ENCODE data around the gene DDX25. TPM values are rescaled to one million over a fixed set of nuclear protein-coding genes. Genes with fewer than 3 reads are reported as not detected.

The DDX25 gene
- total RNA-seq, 4 donors from 2014 or later = not detected

DNA sequence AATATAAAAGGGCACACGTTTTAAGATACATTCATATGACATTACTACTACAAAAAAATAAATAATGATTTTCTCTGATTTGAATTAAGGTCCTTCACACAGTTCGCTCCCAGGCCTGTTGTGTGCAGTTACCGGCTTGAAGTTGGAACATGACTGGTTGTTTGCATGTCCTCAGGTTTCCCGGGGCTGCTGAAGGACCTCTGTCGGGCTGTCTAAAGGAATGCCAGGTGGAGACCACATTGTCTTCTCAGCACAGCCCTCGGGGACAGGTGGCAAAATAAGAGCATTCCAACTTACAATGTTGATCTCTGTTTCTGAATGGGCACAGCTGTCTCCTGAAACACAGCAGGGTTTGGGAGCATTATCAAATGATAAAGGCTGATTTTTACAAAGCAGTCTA is 56.5 kb downstream of the DDX25 start:
- TF ChIP-seq, protein P1, sequence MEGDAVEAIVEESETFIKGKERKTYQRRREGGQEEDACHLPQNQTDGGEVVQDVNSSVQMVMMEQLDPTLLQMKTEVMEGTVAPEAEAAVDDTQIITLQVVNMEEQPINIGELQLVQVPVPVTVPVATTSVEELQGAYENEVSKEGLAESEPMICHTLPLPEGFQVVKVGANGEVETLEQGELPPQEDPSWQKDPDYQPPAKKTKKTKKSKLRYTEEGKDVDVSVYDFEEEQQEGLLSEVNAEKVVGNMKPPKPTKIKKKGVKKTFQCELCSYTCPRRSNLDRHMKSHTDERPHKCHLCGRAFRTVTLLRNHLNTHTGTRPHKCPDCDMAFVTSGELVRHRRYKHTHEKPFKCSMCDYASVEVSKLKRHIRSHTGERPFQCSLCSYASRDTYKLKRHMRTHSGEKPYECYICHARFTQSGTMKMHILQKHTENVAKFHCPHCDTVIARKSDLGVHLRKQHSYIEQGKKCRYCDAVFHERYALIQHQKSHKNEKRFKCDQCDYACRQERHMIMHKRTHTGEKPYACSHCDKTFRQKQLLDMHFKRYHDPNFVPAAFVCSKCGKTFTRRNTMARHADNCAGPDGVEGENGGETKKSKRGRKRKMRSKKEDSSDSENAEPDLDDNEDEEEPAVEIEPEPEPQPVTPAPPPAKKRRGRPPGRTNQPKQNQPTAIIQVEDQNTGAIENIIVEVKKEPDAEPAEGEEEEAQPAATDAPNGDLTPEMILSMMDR (IDR thresholded peaks at IDR 0.05; ENCODE audit: low read depth) = no peak

- TF ChIP-seq, protein P1 (IDR thresholded peaks at IDR 0.05; ENCODE audit: low read depth) = no peak
These were observed 63.2 kb downstream of the DDX25 start for GRCh38 chr11:125967515-125967914.

DNA sequence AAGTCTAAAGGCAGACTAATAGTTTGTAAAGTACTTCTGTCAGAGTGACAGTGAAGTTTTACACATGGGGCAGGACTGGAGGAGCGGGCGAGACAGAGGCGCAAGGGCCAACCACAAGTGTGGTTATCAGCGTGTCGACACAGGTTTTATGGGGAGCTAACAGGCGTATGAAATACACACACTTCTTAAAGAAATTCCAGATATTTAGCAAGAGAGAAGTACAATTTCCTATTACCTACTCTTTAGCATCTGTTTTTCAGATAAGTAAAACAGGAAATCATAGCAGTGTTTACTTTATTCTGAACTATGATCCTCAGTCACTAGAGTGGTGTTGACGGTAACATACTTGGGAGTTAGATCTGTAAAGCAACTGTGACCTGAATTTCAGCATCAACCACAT is 64.0 kb downstream of the DDX25 start:
- TF ChIP-seq, protein P1 (IDR thresholded peaks at IDR 0.05; ENCODE audit: low read depth) = no peak

GRCh38 chr11:125971618-125972017 is 67.3 kb downstream of the DDX25 start:
- TF ChIP-seq, protein P1 (IDR thresholded peaks at IDR 0.05; ENCODE audit: low read depth) = no peak

DNA sequence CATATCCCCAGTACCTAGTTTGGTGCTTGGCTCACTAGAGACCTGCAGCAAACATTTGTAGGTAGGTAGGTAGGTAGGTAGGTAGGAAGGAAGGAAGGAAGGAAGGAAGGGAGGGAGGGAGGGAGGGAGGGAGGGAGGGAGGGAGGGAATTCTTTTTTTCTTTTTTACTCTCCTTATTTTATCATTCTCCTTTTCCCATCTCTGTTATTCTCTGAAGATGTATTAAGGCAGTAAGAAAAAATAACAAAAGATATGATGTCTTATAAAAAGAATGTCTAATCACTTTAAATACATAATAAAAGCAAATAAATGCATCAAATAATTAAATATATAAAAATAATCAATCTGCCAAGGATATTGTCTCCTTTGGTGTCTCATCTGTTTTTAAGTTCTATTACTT is 70.0 kb downstream of the DDX25 start:
- TF ChIP-seq, protein P1 (IDR thresholded peaks at IDR 0.05; ENCODE audit: low read depth) = no peak

GRCh38 chr11:125975634-125976033 is 71.3 kb downstream of the DDX25 start:
- TF ChIP-seq, protein P1 (IDR thresholded peaks at IDR 0.05; ENCODE audit: low read depth) = no peak

GRCh38 chr11:125976156-125976555 is 71.8 kb downstream of the DDX25 start:
- TF ChIP-seq, protein P1 (IDR thresholded peaks at IDR 0.05; ENCODE audit: low read depth) = no peak
